ENCODE data around the gene PLA2G3.
A peak's percentile ranks its signal among the peaks of the same experiment; 100 is the strongest.
"Not testable (repeated sequence)": the region's sequence is repeated elsewhere in the genome, so short reads cannot be mapped to it uniquely, and the experiment has no call there.

PLA2G3 gene, protein sequence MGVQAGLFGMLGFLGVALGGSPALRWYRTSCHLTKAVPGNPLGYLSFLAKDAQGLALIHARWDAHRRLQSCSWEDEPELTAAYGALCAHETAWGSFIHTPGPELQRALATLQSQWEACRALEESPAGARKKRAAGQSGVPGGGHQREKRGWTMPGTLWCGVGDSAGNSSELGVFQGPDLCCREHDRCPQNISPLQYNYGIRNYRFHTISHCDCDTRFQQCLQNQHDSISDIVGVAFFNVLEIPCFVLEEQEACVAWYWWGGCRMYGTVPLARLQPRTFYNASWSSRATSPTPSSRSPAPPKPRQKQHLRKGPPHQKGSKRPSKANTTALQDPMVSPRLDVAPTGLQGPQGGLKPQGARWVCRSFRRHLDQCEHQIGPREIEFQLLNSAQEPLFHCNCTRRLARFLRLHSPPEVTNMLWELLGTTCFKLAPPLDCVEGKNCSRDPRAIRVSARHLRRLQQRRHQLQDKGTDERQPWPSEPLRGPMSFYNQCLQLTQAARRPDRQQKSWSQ

DNA sequence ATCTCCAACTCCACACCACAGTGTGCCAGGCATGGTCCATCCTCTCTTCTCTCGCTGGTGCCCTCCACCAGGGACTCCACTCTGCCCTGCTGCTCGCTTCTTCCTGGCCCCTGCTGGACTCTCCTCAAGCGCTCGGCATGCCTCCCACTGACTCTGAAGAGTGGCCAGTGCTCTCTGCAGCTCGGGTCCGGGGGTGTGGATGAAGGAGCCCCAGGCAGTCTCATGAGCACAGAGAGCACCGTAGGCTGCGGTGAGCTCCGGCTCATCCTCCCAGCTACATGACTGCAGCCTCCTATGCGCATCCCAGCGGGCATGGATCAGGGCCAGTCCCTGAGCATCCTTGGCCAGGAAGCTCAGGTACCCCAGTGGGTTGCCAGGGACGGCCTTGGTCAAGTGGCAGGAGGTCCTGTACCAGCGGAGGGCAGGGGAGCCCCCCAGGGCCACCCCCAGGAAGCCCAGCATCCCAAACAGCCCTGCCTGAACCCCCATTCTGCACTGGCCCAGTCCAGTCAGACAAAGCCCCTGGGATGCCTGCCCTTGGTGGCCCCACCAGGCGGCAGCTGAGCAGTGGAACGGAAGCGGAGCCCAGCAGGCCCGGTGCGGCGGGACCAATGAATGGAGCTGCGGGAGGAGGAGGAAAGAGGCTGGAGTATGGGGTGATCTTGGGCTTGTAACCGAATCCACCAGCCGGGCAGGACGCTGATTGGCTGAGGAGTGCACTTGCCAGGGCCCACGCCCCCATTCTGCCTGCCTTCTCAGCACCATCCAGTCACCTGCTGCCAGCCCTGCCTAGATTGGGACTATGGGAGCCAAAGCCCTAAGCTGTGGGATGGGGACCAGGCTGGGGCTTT lies at the start of gene PLA2G3:
Gene PLA2G3 (minus strand): TSS at position 643 of the 851 bp plus-strand sequence. CDS start 154 bp downstream, at position 489.
- no peak for DNase-seq (ENCODE audit: low spot score)

DNA sequence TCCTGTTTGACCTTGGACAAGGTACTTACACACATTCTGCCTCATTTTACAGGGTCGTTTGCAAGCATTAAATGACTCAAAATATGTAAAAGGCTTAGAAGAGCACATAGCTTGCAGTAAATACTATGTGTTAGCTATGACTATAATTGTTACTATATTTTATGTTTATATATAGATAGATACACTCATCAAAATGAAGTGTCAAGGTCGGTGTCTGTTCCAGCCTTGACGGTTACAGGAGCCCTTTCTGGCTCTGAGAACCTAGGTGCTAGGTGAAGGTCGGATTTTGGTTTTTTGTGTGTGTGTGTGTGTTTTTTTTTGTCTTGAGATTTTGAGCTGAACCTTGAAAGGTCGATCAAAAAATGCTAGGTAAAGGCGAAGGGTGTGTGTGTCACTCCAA lies 47.3 kb upstream of the PLA2G3 start:
- no peak for DNase-seq (ENCODE audit: low spot score)

DNA sequence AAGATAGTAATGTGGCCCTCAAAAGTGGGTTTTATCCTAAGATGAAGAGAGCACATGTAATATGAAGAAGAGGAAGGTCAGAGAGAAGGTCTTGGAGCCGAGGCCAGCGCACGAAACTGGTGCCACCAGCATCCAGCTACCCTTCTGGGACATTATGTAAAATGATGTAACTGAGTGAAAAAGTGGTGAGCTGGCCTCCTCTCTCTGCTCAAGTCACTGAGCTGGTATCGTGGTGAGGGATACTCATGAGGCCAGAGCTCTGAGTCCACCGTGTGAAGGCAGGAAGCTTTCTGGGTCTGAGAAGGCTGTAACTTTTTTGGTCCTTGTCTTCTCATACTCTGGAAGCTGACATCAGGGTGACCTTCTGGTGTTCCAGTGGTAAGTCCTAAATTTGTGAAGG lies 44.7 kb upstream of the PLA2G3 start:
- DNase-seq (ENCODE audit: low spot score): no peak

DNA sequence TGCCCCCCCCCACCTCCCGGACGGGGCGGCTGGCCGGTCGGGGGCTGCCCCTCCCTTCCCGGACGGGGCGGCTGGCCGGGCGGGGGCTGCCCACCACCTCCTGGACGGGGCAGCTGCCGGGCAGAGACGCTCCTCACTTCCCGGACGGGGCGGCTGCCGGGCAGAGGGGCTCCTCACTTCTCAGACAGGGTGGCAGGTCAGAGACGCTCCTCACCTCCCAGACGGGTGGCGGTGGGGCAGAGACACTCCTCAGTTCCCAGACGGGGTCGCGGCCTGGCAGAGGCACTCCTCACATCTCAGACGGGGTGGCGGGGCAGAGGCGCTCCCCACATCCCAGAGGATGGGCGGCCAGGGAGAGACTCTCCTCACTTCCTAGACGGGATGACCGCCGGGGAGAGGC lies 43.7 kb upstream of the PLA2G3 start:
- DNase-seq (ENCODE audit: low spot score): no peak

DNA sequence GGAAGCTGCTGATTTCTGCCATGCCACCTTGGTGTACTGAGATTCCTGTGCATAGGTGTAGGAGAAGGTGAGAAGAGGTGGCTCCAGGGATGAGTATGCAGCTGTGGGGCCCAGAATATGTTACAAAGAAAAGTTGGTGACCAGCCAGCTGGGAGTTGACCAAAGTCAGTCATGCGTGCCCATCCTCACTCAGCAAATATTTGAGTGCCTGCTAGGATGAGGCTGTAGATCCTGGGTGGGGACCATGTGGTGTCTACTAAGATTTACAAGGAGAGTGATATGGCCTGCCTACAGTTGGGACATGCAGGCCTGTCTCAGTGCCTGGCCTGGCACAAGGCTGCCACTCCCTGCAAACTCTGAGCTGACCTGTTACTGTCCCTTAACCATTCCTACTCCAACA lies 39.0 kb upstream of the PLA2G3 start:
- DNase-seq (ENCODE audit: low spot score): no peak

DNA sequence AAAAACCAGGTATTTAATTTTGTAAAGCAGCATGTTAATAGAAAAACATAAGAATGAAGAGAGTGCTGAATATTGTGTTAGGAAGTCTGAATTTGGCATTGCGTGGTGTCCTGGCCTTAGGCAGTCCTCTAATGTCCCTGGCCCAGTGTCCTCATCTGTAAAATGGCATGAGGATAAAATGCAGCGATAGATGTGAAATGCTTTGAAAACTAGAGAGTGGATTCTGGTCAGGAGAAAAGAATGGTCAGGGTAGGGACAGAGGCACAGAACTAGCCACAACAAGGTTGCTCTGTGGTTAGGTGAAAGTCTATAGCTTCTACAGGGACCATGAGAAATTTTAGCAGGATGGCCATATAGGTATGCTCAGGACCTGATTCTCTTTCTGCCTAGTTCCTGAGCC lies 38.6 kb upstream of the PLA2G3 start:
- DNase-seq (ENCODE audit: low spot score): no peak

DNA sequence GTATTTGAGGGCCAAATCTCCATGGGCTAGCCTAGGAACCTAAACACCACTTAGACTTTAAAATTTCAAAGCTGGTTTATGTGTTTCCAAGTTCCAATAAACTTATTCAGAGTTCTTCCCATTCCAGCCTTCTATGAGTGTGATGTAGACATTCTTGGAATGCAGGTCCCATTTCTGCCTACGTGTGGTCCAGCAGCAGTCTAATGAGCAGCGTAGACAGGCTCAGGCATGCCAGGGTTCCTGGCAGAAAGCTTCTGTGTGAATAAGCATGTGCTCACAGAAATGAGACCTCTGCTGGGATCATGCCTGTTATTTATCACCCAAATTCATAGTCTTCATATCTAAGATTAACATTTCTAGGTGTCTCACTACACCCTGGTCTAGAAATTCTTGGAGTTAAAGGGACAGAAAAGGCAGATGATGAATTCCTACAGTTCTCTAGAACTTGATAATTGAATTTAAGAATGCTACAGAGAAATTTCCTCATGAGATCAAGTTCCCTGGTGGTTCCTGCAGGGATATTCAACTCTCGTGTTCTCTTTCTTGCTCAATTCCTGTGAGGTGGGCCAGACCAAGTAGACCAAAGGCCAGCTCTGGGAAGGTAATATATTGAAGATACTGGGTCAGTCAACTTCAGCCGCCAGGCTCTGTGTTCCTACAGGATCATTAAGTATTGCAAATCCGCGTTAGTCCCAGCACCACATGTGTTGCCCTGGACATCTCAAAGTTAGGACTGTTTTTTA lies 37.3 kb upstream of the PLA2G3 start:
- DNase-seq (ENCODE audit: low spot score): no peak

DNA sequence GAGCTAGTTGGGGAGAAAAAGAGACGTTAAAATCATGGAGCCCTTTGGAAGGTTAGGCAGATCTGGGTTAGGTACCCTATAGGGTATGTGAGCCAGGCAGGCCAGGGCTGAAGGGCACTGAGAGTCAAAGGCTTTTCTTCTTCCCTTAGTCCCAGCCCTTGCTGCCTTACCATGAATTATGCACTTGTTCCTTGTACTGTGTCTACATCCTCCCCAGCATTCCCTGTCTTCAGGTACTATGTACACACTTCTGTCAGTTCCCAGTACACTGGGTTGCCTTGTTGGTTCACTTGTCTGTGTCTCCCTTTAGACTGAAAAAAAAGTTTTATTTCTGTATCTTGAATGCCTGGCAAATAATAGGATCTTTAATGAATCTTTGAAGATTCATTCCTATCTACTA lies 36.6 kb upstream of the PLA2G3 start:
- no peak for DNase-seq (ENCODE audit: low spot score)

DNA sequence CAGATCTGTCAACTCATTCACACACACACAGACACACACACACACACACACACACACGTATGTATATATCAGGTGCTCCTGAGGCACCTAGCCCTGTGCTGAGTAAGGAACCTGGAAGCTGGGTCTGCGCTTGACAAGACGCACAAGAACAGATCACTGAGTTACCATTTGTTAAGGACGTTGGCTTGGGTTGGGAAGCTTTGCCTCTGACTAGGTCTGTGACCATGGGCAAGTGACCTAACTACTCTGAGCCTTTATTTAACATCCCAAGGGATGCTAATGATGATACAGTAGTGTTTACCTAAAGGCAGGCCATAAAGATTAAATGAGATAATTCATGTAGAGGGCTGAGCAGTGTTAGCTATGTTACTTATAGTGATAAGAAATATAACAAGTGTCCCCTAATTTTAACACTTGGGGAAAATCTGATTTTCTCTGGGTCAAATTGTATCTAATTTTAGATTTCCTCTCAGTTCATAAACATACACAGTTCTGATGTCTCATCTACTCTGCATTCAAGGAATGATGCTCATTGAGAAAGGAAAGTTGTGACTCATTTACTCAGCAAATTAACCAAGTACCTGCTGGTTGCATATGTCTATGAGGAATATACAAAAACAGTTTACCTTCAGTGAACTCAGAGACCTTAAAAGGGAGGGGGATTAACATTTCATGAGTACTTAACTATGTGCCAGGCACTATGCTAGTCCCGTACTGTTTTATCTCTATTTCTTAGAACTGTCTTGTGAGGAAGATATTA lies 33.3 kb upstream of the PLA2G3 start:
- DNase-seq (ENCODE audit: low spot score): no peak

DNA sequence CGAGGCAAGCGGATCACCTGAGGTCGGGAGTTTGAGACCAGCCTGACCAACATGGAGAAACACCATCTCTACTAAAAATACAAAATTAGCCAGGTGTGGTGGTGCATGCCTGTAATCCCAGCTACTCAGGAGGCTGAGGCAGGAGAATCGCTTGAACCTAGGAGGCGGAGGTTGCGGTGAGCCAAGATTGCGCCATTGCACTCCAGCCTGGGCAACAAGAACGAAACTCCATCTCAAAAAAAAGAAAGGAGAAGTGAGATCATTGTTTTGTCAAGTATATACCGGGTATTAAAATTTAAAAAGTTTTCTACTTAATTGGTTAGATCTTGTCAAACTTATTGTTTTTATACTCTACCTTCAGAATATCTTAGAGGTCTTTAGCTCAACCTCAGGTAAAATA lies 31.4 kb upstream of the PLA2G3 start:
- DNase-seq (ENCODE audit: low spot score): not testable (repeated sequence)

DNA sequence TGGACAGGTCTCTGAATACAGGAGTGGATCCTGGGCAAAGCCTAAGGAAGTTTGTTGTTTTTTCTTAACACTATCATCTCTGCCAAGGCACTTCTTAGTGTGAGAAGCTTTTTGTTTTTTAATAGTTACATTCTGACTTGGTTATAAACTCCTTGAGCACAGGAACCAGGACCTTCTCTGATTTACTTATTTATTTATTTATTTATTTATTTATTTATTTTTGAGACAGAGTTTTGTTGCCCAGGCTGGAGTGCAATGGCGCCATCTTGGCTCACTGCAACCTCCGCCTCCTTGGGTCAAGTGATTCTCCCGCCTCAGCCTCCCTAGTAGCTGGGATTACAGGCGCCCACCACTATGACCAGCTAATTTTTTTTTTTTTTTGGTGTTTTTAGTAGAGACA lies 30.7 kb upstream of the PLA2G3 start:
- no peak for DNase-seq (ENCODE audit: low spot score)

DNA sequence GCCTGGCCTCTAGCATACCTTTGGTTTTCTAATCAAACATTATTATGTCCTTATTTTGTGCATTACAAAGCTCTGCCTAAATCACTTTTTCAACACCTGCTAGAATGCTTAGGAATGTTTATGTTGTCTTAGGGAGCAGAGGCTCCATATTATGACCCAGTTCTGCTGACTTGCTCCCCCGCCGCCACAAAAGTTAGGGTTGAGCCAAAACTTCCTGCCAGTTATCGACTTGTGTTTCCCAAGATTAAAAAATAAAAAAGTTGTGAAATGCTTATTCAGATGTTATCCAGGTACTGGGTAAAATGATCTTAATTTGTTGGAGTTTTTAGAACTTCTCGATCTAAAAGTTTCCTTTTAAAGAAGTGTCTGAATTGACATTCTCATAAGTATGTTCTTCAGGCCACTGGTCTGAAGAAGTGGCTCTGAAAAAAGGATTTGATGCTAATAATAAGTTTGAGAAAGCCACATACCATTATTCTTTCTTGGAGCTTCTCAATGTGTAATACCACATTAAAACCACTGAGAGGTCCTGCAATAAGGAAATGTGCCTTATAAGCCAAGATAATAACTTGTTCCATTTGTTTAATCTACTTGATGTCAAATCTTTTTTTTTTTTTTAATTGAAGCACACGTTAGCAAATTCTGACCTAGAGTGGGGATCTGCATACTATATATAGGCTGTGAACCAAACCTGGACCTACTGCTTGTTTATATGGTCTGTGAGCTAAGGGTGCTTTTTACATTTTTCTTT lies 21.9 kb upstream of the PLA2G3 start:
- no peak for DNase-seq (ENCODE audit: low spot score)

DNA sequence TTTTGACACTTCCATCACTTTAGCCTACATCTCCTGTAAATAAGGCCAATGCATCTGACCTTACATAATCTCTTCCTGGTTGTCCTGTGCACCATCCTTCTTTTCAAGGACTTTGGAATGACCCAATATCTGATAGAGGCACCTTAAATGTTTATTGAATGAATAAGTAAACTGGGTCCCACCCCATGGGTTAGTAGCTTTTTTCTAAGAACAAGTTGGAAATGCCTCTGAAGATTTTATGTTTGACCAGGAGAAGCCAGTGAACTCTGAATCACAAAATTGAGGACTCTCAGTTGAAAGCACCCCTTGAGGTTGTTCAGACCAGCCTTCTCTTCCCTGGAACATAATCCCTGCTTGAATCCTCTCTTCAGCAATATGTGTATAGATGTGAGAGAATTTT lies 21.1 kb upstream of the PLA2G3 start:
- DNase-seq (ENCODE audit: low spot score): no peak

DNA sequence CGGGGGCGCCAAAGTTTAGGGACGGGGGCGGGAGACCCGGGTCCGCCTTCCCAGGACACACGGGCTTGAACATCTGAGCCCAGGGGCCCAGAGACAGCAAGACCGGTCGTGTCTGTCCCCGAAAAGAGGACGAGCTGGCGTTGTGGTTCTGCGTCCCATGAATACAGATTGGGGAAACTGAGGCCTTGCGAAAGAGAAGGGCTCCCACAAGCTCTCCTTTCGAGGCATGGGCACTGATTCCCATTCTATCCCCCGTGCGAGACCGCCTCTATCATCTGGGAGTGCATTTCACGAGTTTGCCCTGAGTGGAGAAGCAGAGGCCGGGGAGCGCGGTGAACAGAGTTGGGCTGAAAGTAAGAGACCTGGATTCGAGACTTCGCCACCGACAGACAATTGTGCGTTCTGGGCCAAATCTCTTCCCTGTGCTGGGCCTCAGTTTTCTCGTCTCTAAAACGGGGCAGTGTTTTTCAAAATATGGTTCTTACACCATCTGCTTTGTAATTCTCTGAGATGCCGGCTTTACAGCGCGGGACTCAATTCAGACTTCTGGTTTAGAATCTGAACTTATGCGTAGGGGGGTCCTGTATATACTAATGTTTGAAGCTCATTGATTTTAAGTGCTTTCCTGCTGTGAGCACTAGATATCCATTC lies 20.1 kb upstream of the PLA2G3 start:
- DNase-seq (ENCODE audit: low spot score): no peak

DNA sequence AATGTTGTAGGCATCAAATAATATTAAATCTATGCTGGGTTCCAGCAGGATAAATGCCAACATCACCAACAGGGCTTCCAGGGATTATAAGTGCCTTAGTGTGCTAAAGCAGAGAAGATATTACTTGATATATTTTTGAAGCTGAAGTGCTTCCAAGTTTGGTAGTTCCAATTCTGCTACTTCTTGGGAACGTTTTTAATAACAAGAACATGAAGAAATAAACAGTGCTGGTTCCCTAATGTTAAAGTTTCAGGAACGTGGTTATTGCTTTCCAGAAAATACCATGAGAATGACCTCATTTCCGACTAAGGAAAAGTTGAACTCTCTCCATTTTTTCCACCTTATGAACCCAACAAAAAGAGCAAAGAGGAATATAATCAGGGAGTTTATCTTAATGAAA lies 15.1 kb upstream of the PLA2G3 start:
- DNase-seq (ENCODE audit: low spot score): no peak

DNA sequence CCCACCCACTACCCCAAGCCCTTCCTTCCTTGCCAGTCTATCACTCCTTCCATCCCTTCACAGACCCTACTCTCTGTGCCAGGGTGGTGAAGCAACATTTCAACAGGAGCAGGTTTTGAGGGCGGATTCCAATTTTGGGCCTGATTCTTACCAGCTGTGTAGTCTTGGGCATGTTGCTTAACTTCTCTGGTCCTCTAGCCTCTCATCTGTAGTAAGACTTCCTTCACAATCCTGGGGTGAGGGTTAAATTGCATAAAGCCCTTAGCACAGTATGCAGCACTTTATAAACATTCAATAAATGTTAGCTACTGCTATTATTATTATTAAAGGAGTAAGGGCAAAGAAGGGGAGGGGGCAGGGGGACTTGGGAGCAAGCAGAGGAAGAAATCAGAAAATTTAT lies 14.7 kb upstream of the PLA2G3 start:
- no peak for DNase-seq (ENCODE audit: low spot score)

DNA sequence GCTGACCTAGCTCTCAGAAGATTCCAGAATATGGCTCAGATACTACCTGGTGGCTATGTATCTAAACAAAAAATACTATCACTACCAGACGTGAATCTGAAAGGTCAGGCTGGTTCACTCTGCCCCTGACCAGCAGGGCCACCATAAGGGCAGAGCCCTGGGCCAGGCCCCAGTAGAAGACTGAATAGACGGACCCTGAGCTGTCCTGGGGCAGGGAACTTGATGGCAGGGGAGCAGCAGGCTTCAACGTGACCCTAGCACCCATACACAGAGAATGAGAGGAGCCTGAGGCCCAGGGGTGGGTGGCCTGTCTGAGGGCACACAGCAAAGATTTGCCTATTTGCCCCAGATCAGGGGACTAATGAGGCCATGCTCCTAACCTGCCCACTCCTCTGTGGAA lies 13.0 kb upstream of the PLA2G3 start:
- no peak for DNase-seq (ENCODE audit: low spot score)

DNA sequence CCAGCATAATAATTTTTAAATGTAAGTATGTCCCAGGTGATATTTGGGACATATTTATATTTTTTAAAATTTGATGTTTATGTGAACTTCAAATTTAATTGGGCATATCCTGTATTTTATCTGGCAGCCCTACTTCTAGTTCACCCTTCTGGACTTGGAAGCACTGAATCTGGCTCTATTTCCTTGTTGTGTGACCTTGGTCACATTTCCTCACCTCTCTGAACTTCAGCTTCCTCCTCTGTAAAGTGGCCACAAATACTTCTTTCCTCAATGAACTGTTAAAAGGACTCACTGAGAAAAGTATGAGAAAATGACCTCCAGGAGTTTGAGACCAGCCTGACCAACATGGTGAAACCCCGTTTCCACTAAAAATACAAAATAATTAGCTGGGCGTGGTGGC lies 11.6 kb upstream of the PLA2G3 start:
- no peak for DNase-seq (ENCODE audit: low spot score)

DNA sequence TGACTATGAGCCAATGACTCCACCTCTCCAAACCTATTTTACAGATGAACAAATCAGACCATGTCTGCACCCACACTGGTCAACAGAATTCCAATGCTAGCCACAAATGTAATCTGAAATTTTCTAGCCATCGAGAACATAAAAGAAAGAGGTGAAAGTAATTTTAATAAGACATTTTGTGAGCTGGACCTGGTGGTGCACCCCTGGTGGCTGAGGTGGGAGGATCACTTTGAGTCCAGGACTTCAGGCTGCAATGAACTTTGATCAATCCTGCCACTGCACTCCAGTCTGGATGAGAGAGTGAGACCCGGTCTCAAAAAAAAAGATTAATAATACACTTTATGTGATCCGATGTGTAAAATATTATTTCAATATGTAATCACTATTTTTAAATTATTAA lies 10.3 kb upstream of the PLA2G3 start:
- DNase-seq (ENCODE audit: low spot score): no peak

DNA sequence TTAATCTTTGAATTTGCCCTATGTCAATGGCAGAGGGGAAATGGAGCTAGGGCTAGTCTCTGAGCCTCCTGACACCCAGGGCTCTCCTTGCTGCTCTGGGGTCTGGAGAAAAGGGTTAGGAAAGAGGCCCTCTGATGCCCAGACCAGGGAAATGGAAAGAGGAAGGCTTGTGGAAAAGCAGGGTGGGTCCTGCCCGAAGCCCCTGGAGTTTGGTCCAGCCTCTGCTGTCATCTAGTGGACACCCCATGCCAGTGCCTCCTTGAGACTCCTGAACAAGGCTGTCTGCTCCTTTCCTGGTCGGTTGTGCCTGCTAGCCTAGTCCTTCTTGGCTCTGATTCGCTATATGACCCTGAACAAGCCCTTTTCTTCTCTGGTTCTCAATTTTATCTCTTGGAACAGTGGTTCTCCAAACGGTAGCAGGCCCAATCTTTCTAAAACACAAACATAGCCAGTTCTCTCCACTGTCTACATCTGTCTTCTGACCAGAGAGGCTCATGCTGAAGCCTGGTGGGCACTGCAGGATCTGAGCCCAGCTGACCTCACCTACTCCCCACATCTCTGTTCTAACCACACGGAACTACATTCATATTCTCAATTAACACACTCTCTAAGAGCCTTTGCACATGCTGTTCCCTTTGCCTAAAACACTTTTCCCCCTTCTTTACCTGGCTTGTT lies 8.8 kb upstream of the PLA2G3 start:
- peak; percentile 28 for DNase-seq (ENCODE audit: low spot score)
